Stomach (tissue), 9 donors: Measurements from ENCODE around the gene PCDH9. TPM values are rescaled to one million over a fixed set of nuclear protein-coding genes. Genes with fewer than 3 reads are reported as not detected.
A peak's percentile ranks its signal among the peaks of the same experiment; 100 is the strongest.

Experiments
- DNase-seq, 2 donors: peaks; one replicate each; pipeline versions ENCODE4 v3.0.0 to v3.0.0-alpha.2; 2013 to 2019
- H3K27ac ChIP-seq, 5 donors: fragments of 200-600 bp in 4 of 5; sonication (generic) in 4 of 5; one replicate each; pipeline ENCODE4 v1.5.1; 2013 to 2019; ENCODE audit warnings: mild to moderate bottlenecking in 1 of 5, moderate library complexity in 1 of 5
- H3K27me3 ChIP-seq, 3 donors: fragments of 200-600 bp; sonication (generic); one replicate each; pipeline ENCODE4 v1.5.1; 2017 to 2019; ENCODE audit warnings: mixed run types in 1 of 3
- H3K36me3 ChIP-seq, 4 donors: fragments of 200-600 bp; sonication (generic); 1 replicate in 3 of 4; 2 replicates in 1 of 4; pipeline ENCODE4 v1.5.1; 2016 to 2019
- H3K4me1 ChIP-seq, 4 donors: fragments of 200-600 bp; sonication (generic); one replicate each; pipeline ENCODE4 v1.5.1; 2016 to 2019
- H3K4me3 ChIP-seq, 4 donors: fragments of 200-600 bp; sonication (generic) in 3 of 4; one replicate each; pipeline ENCODE4 v1.5.1; 2016 to 2019; ENCODE audit warnings: mild to moderate bottlenecking in 1 of 4
- H3K9me3 ChIP-seq, 4 donors: fragments of 200-600 bp; sonication (generic); one replicate each; pipeline ENCODE4 v1.5.1; 2016 to 2019
- EP300 ChIP-seq: sonication (generic); formaldehyde crosslinking; IDR thresholded peaks from one replicate; pipeline ENCODE4 v1.6.1; 2017; ENCODE audit warnings: antibody characterized with exemption
- POLR2A ChIP-seq, 4 donors: fragments of 450-650 bp; IDR thresholded peaks; one replicate each; pipeline ENCODE4 v1.6.1; 2016; ENCODE audit warnings: antibody characterized with exemption in 4 of 4, control low read depth in 2 of 4, mild to moderate bottlenecking in 1 of 4, moderate library complexity in 1 of 4
- POLR2AphosphoS5 ChIP-seq, 3 donors: sonication (generic); formaldehyde crosslinking; IDR thresholded peaks; one replicate each; pipeline ENCODE4 v1.6.1; 2016; ENCODE audit warnings: antibody characterized with exemption in 3 of 3
- WGBS, 5 donors: extraction: QIAGEN DNeasy Blood & Tissue Kit in 3 of 5; methylation state at CpG; one replicate each; pipeline versions ENCODE4 v1.1.5 to v1.1.7; 2013 to 2018; 5-methylcytosine and 5-hydroxymethylcytosine counted together
- intact Hi-C: fragments of 100-400 bp; cut with DNase I; formaldehyde crosslinking; loops from one replicate; pipeline ENCODE4 v1.15.1; 2023; ENCODE audit warnings: low total_unique reads
- polyA plus RNA-seq, 3 donors: library from polyadenylated mRNA; stranded (reverse); fragments of 200-250 nt; gene quantifications; one replicate each; pipeline ENCODE4 v1.2.3, GENCODE V29; 2013
- total RNA-seq, 5 donors: library from RNA; depleted of rRNA; stranded (reverse); fragments of >200 nt; gene quantifications; one replicate each; pipeline versions ENCODE4 v1.1.0 to v1.2.3, GENCODE V29; 2014 to 2016
- TF ChIP-seq, protein P1 (sequence below), 7 experiments: fragments of 450-650 bp in 4 of 7; fragments of 200-600 bp in 3 of 7; sonication (generic) in 3 of 7; IDR thresholded peaks; one replicate each; pipeline ENCODE4 v1.5.1; 2016 to 2019; ENCODE audit warnings: antibody characterized with exemption in 7 of 7, control low read depth in 2 of 7, mild to moderate bottlenecking in 1 of 7
- donor health status: healthy with polysubstance abuse.
- donor health status: Bipolar disorder and iron deficiency.
- donor health status: healthy.

The PCDH9 gene
- total and polyA plus RNA-seq, 8 donors = 0.40 to 36.2 (median 3.7) TPM

- no peak overlapping the region for H3K27ac ChIP-seq
- DNase-seq = no peak
- WGBS, 5 donors = 84 to 94% (median 90%) methylated on average over 1 of the region's 1 CpG
- no peak overlapping the region for H3K4me3 ChIP-seq
- H3K9me3 ChIP-seq = no peaks in the 10 kb centered on the region
- intact Hi-C loops = no loop called here
- TF ChIP-seq POLR2AphosphoS5 (IDR thresholded peaks at IDR 0.05) (no peak), POLR2A (IDR thresholded peaks at IDR 0.05) (no peak), EP300 (no peak)
- TF ChIP-seq, protein P1, sequence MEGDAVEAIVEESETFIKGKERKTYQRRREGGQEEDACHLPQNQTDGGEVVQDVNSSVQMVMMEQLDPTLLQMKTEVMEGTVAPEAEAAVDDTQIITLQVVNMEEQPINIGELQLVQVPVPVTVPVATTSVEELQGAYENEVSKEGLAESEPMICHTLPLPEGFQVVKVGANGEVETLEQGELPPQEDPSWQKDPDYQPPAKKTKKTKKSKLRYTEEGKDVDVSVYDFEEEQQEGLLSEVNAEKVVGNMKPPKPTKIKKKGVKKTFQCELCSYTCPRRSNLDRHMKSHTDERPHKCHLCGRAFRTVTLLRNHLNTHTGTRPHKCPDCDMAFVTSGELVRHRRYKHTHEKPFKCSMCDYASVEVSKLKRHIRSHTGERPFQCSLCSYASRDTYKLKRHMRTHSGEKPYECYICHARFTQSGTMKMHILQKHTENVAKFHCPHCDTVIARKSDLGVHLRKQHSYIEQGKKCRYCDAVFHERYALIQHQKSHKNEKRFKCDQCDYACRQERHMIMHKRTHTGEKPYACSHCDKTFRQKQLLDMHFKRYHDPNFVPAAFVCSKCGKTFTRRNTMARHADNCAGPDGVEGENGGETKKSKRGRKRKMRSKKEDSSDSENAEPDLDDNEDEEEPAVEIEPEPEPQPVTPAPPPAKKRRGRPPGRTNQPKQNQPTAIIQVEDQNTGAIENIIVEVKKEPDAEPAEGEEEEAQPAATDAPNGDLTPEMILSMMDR (IDR thresholded peaks at IDR 0.05) = no peak
- H3K36me3 ChIP-seq = no peaks in the 10 kb centered on the region
- H3K27me3 ChIP-seq = no peaks in the 10 kb centered on the region
- no peaks in the 10 kb centered on the region for H3K4me1 ChIP-seq
These were observed 136.1 kb downstream of the PCDH9 start for GRCh38 chr13:67094078-67094477.

DNA sequence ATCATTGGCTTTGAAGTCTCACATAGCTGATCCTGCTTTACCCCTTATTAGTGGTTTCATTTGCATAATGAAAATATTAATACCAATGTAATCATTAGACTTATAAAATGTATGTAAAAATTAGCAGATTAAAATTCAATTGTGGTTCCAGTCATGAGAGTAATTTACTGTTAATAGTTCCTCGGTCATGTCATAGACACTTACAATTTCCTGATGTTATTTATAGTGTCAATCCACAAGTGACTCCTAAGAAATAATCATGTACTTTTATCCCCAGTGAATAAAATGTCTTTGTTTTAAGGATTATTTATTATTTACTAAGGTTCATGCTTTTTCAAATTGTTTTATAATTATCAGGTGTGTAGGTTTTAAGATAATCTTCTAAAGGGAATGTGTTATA, 138.5 kb downstream of the PCDH9 start:
- intact Hi-C loops = no loop called here
- no peak for TF ChIP-seq EP300
- no peak for TF ChIP-seq POLR2AphosphoS5 (IDR thresholded peaks at IDR 0.05)
- TF ChIP-seq POLR2A (IDR thresholded peaks at IDR 0.05) = no peak
- TF ChIP-seq, protein P1 (IDR thresholded peaks at IDR 0.05) = no peak
- Histone ChIP-seq H3K27me3 (no peaks in the 10 kb centered on the region), H3K4me1 (peaks cover 0 to 1% (median under 1%) of the 10 kb centered on the region in 4 donors), H3K4me3 (no peak overlapping the region), H3K36me3 (no peaks in the 10 kb centered on the region), H3K27ac (no peak overlapping the region), H3K9me3 (no peaks in the 10 kb centered on the region)
- no peak for DNase-seq
- WGBS, 5 donors = 77 to 90% (median 83%) methylated on average over 1 of the region's 1 CpG

DNA sequence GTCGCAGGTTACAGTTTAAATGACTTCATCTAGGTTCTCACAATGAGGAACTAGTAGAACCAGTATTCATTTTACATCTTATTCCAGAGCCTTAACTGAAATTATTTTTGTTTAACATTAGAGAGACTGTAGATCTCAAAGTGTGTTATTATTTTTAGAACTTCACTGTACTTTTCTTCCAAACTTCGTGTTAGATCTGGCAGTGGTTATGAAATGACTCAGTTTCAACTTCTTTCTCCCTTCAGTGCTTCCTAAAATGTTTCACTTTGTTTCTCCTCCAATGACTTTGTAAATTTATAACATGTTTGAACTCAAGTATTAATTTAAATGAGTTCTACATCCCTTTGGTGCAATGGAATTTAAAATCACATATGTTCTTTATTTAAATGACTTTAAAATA, 139.3 kb downstream of the PCDH9 start:
- WGBS, 5 donors = 62 to 81% (median 68%) methylated on average over 2 of the region's 2 CpGs

GRCh38 chr13:67087527-67087926, 142.6 kb downstream of the PCDH9 start:
- no peaks in the 10 kb centered on the region for H3K27me3 ChIP-seq
- H3K36me3 ChIP-seq = no peaks in the 10 kb centered on the region
- WGBS, 5 donors = 66 to 82% (median 73%) methylated on average over 2 of the region's 2 CpGs
- DNase-seq = peak in 1 of 2 donors; percentile 7
- H3K4me3 ChIP-seq = no peak overlapping the region
- intact Hi-C loops = no loop called here
- H3K9me3 ChIP-seq = no peaks in the 10 kb centered on the region
- peaks cover 0 to 10% (median 2%) of the 10 kb centered on the region in 4 donors for H3K4me1 ChIP-seq
- TF ChIP-seq, protein P1 (IDR thresholded peaks at IDR 0.05) = no peak
- no peak for TF ChIP-seq POLR2AphosphoS5 (IDR thresholded peaks at IDR 0.05)
- TF ChIP-seq EP300 = no peak
- TF ChIP-seq POLR2A (IDR thresholded peaks at IDR 0.05) = no peak
- no peak overlapping the region for H3K27ac ChIP-seq

More for the DNA sequence above, 139.3 kb downstream of the PCDH9 start:
- H3K9me3 ChIP-seq = no peaks in the 10 kb centered on the region
- peaks cover 0 to 5% (median 2%) of the 10 kb centered on the region in 4 donors for H3K4me1 ChIP-seq
- H3K4me3 ChIP-seq = no peak overlapping the region
- no peaks in the 10 kb centered on the region for H3K27me3 ChIP-seq
- intact Hi-C loops = no loop called here
- no peak overlapping the region for H3K27ac ChIP-seq
- H3K36me3 ChIP-seq = no peaks in the 10 kb centered on the region
- TF ChIP-seq EP300 = no peak
- TF ChIP-seq POLR2AphosphoS5 (IDR thresholded peaks at IDR 0.05) = no peak
- TF ChIP-seq POLR2A (IDR thresholded peaks at IDR 0.05) = no peak
- TF ChIP-seq, protein P1 (IDR thresholded peaks at IDR 0.05) = no peak
- peak in 1 of 2 donors; percentile 11 for DNase-seq
